ENCODE measurements around the gene FGF12.

Gene FGF12

DNA sequence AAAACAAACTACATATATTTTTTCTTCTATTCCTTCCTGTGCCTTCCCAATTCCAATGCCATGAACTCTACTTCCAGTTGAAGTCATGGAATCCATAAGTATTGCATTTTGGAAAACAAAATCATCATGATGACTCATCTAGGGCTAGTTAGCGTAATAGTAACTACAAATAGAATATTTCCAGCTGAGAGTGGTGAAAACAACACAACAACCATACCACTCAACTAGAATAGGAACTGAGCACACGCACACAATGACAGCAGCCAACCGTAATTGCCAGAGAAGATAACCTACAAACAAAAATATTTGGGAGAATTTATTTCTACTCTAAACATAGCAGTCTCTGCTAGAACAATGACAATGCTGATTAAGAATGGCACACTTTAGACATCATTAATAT, 225.9 kb downstream of the FGF12 start:
- Histone ChIP-seq H3K14ac (ENCODE audit: low read length) (no peak overlapping the region), H3K4ac (ENCODE audit: low read length) (no peak overlapping the region), H3K23ac (ENCODE audit: low read depth, low read length, poor library complexity) (no peak overlapping the region), H2BK120ac (ENCODE audit: low read depth, low read length) (no peak overlapping the region), H3K9ac (ENCODE audit: low read depth, low read length, poor library complexity) (no peak overlapping the region), H4K8ac (ENCODE audit: low read depth, low read length) (no peak overlapping the region), H2BK5ac (ENCODE audit: low read length) (no peak overlapping the region), H3K79me1 (ENCODE audit: low read depth, low read length) (no peaks in the 10 kb centered on the region), H2AK5ac (ENCODE audit: low read depth, low read length) (no peak overlapping the region), H3K4me2 (ENCODE audit: insufficient read depth, low read length, poor library complexity, severe bottlenecking) (no peak overlapping the region), H3K4me1 (ENCODE audit: control insufficient read depth in 2 of 2, insufficient read depth in 1 of 2, low read depth in 1 of 2, low read length in 2 of 2) (no peaks in the 10 kb centered on the region), H3K9me3 (replicated peaks in 1 of 2; ENCODE audit: control insufficient read depth in 2 of 2, insufficient read depth in 1 of 2, low read depth in 1 of 2, low read length in 2 of 2) (no peaks in the 10 kb centered on the region), H3K4me3 (ENCODE audit: low read length in 2 of 2) (no peak overlapping the region), H2AFZ (ENCODE audit: low read length) (no peak overlapping the region), H2BK12ac (ENCODE audit: low read length) (no peak overlapping the region), H3K27ac (replicated peaks; ENCODE audit: low read length) (no peak overlapping the region), H3K18ac (ENCODE audit: low read length) (no peak overlapping the region), H3K27me3 (ENCODE audit: control insufficient read depth in 3 of 3, insufficient read depth in 3 of 3, low read depth in 1 of 3, low read length in 3 of 3) (peaks cover 0 to 8% (median 0%) of the 10 kb centered on the region in 3 experiments), H3K36me3 (replicated peaks in 1 of 2; ENCODE audit: control insufficient read depth in 2 of 2, insufficient read depth in 2 of 2, low read length in 2 of 2) (no peaks in the 10 kb centered on the region), H4K91ac (ENCODE audit: low read depth, low read length, poor library complexity) (no peak overlapping the region), H2BK15ac (ENCODE audit: low read length) (no peak overlapping the region)
- WGBS, 2 donors (ENCODE audit: extremely low coverage in 2 of 2, insufficient read length in 2 of 2, insufficient replicate concordance in 1 of 2) = no CpG with 5 or more reads among the region's 3 CpGs
- no peak for DNase-seq (ENCODE audit: low spot score)

DNA sequence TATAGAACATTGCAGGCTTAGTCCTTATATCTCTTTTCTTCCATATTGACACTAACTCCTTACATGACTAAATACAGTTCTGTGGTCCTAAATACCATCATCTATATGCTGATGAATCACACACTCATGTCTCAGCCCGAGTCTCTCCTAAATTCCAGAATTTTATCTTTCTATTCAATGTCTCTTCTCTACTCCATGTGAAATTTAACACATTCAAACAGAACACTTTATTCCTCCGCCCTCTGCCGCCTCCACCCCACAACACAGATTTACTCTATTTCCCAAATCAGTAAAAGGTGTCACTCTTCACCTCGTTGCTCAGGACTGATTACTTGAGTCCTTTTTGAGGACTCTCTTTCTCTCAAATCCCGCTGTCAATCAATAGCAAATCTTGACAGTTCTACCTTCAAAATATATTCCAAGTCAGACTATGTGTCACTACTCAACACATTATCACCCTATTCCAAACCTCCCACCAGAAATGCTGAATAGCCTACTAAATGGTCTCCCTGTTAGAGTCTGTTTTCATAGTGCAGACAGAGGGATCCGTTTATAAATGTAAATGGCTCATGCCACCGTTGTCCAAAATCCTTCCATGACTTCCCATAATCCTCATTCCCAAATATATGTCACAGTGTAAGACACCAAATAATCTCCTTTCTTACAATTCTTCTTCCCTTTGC, 230.3 kb downstream of the FGF12 start:
- H3K4me3 ChIP-seq (ENCODE audit: low read length in 2 of 2) = no peak overlapping the region
- H3K27me3 ChIP-seq (ENCODE audit: control insufficient read depth in 3 of 3, insufficient read depth in 3 of 3, low read depth in 1 of 3, low read length in 3 of 3) = peaks cover 0 to 3% (median 0%) of the 10 kb centered on the region in 3 experiments
- no peak overlapping the region for H2BK12ac ChIP-seq (ENCODE audit: low read length)
- no peak overlapping the region for H2AK5ac ChIP-seq (ENCODE audit: low read depth, low read length)
- no peak overlapping the region for H2BK120ac ChIP-seq (ENCODE audit: low read depth, low read length)
- no peak overlapping the region for H2BK5ac ChIP-seq (ENCODE audit: low read length)
- WGBS, 2 donors (ENCODE audit: extremely low coverage in 2 of 2, insufficient read length in 2 of 2, insufficient replicate concordance in 1 of 2) = no CpG with 5 or more reads among the region's 7 CpGs
- H3K79me1 ChIP-seq (ENCODE audit: low read depth, low read length) = no peaks in the 10 kb centered on the region
- no peak overlapping the region for H4K91ac ChIP-seq (ENCODE audit: low read depth, low read length, poor library complexity)
- no peaks in the 10 kb centered on the region for H3K36me3 ChIP-seq (replicated peaks in 1 of 2; ENCODE audit: control insufficient read depth in 2 of 2, insufficient read depth in 2 of 2, low read length in 2 of 2)
- no peak overlapping the region for H3K4ac ChIP-seq (ENCODE audit: low read length)
- H4K8ac ChIP-seq (ENCODE audit: low read depth, low read length) = no peak overlapping the region
- H2AFZ ChIP-seq (ENCODE audit: low read length) = no peak overlapping the region
- H3K9ac ChIP-seq (ENCODE audit: low read depth, low read length, poor library complexity) = no peak overlapping the region
- no peak overlapping the region for H3K14ac ChIP-seq (ENCODE audit: low read length)
- H3K23ac ChIP-seq (ENCODE audit: low read depth, low read length, poor library complexity) = no peak overlapping the region
- H2BK15ac ChIP-seq (ENCODE audit: low read length) = no peak overlapping the region
- H3K4me2 ChIP-seq (ENCODE audit: insufficient read depth, low read length, poor library complexity, severe bottlenecking) = no peak overlapping the region
- DNase-seq (ENCODE audit: low spot score) = no peak
- H3K27ac ChIP-seq (replicated peaks; ENCODE audit: low read length) = no peak overlapping the region
- H3K18ac ChIP-seq (ENCODE audit: low read length) = no peak overlapping the region
- H3K9me3 ChIP-seq (replicated peaks in 1 of 2; ENCODE audit: control insufficient read depth in 2 of 2, insufficient read depth in 1 of 2, low read depth in 1 of 2, low read length in 2 of 2) = no peaks in the 10 kb centered on the region
- no peaks in the 10 kb centered on the region for H3K4me1 ChIP-seq (ENCODE audit: control insufficient read depth in 2 of 2, insufficient read depth in 1 of 2, low read depth in 1 of 2, low read length in 2 of 2)

DNA sequence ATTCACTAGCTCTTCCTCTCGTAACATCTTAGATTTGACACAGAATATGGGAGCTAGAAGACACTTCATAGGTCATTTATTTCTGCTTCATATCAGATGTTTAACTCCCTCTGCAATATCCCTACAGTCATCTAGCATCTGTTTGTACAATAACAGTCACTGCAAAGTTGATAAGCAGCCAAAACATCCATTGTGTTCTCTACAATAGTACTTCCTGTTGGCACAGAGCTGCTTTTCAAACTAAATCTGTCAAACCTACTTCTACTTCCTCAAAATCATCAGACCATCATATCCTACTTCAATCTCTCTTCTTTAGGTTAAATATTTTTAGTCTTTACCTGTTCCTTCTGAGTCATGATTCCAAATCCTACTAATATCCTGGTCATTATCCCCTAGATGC, 233.2 kb downstream of the FGF12 start:
- DNase-seq (ENCODE audit: low spot score) = no peak
- no peak overlapping the region for H3K9ac ChIP-seq (ENCODE audit: low read depth, low read length, poor library complexity)
- H3K18ac ChIP-seq (ENCODE audit: low read length) = no peak overlapping the region
- no peak overlapping the region for H3K27ac ChIP-seq (replicated peaks; ENCODE audit: low read length)
- H2BK120ac ChIP-seq (ENCODE audit: low read depth, low read length) = no peak overlapping the region
- no peaks in the 10 kb centered on the region for H3K36me3 ChIP-seq (replicated peaks in 1 of 2; ENCODE audit: control insufficient read depth in 2 of 2, insufficient read depth in 2 of 2, low read length in 2 of 2)
- no peaks in the 10 kb centered on the region for H3K79me1 ChIP-seq (ENCODE audit: low read depth, low read length)
- H3K14ac ChIP-seq (ENCODE audit: low read length) = no peak overlapping the region
- H3K23ac ChIP-seq (ENCODE audit: low read depth, low read length, poor library complexity) = no peak overlapping the region
- H3K27me3 ChIP-seq (ENCODE audit: control insufficient read depth in 3 of 3, insufficient read depth in 3 of 3, low read depth in 1 of 3, low read length in 3 of 3) = peaks cover 0 to 3% (median 0%) of the 10 kb centered on the region in 3 experiments
- H3K4me2 ChIP-seq (ENCODE audit: insufficient read depth, low read length, poor library complexity, severe bottlenecking) = no peak overlapping the region
- H3K4ac ChIP-seq (ENCODE audit: low read length) = no peak overlapping the region
- no peaks in the 10 kb centered on the region for H3K4me1 ChIP-seq (ENCODE audit: control insufficient read depth in 2 of 2, insufficient read depth in 1 of 2, low read depth in 1 of 2, low read length in 2 of 2)
- no peak overlapping the region for H4K8ac ChIP-seq (ENCODE audit: low read depth, low read length)
- no peak overlapping the region for H4K91ac ChIP-seq (ENCODE audit: low read depth, low read length, poor library complexity)
- no peak overlapping the region for H2BK12ac ChIP-seq (ENCODE audit: low read length)
- H2AFZ ChIP-seq (ENCODE audit: low read length) = no peak overlapping the region
- no peak overlapping the region for H2BK5ac ChIP-seq (ENCODE audit: low read length)
- no peak overlapping the region for H3K4me3 ChIP-seq (ENCODE audit: low read length in 2 of 2)
- no peaks in the 10 kb centered on the region for H3K9me3 ChIP-seq (replicated peaks in 1 of 2; ENCODE audit: control insufficient read depth in 2 of 2, insufficient read depth in 1 of 2, low read depth in 1 of 2, low read length in 2 of 2)
- no peak overlapping the region for H2AK5ac ChIP-seq (ENCODE audit: low read depth, low read length)
- WGBS, 2 donors (ENCODE audit: extremely low coverage in 2 of 2, insufficient read length in 2 of 2, insufficient replicate concordance in 1 of 2) = no CpG with 5 or more reads among the region's 1 CpG
- no peak overlapping the region for H2BK15ac ChIP-seq (ENCODE audit: low read length)

DNA sequence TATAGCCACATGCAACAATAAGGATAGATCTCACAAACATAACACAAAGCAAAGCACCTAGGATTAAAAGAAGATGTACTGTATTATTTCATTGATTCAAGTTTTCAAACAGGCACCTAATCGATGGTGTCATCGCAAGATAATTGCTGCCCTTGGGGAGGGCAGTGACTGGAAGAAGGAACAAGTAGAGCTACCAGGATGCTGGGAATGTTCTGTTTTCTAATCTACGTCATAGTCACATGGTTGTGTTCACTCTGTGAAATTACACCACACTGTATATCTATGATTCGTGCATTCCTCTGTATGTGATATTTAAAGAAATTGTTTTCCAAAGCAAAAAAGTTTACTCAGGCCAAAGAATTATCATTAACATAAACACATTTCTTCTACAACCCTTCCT, 236.6 kb downstream of the FGF12 start:
- no peak for DNase-seq (ENCODE audit: low spot score)
- H2AFZ ChIP-seq (ENCODE audit: low read length) = no peak overlapping the region

More for the DNA sequence above, 236.6 kb downstream of the FGF12 start:
- Histone ChIP-seq H3K4ac (ENCODE audit: low read length) (no peak overlapping the region), H2BK120ac (ENCODE audit: low read depth, low read length) (no peak overlapping the region), H3K27ac (replicated peaks; ENCODE audit: low read length) (no peak overlapping the region), H3K9ac (ENCODE audit: low read depth, low read length, poor library complexity) (no peak overlapping the region), H3K36me3 (replicated peaks in 1 of 2; ENCODE audit: control insufficient read depth in 2 of 2, insufficient read depth in 2 of 2, low read length in 2 of 2) (no peaks in the 10 kb centered on the region), H3K79me1 (ENCODE audit: low read depth, low read length) (no peaks in the 10 kb centered on the region), H3K9me3 (replicated peaks in 1 of 2; ENCODE audit: control insufficient read depth in 2 of 2, insufficient read depth in 1 of 2, low read depth in 1 of 2, low read length in 2 of 2) (no peaks in the 10 kb centered on the region), H2BK5ac (ENCODE audit: low read length) (no peak overlapping the region), H4K91ac (ENCODE audit: low read depth, low read length, poor library complexity) (no peak overlapping the region), H3K14ac (ENCODE audit: low read length) (no peak overlapping the region), H3K4me3 (ENCODE audit: low read length in 2 of 2) (no peak overlapping the region), H3K27me3 (ENCODE audit: control insufficient read depth in 3 of 3, insufficient read depth in 3 of 3, low read depth in 1 of 3, low read length in 3 of 3) (no peaks in the 10 kb centered on the region), H3K23ac (ENCODE audit: low read depth, low read length, poor library complexity) (no peak overlapping the region), H2AK5ac (ENCODE audit: low read depth, low read length) (no peak overlapping the region), H3K18ac (ENCODE audit: low read length) (no peak overlapping the region), H4K8ac (ENCODE audit: low read depth, low read length) (no peak overlapping the region), H2BK12ac (ENCODE audit: low read length) (no peak overlapping the region), H3K4me1 (ENCODE audit: control insufficient read depth in 2 of 2, insufficient read depth in 1 of 2, low read depth in 1 of 2, low read length in 2 of 2) (no peaks in the 10 kb centered on the region), H2BK15ac (ENCODE audit: low read length) (no peak overlapping the region), H3K4me2 (ENCODE audit: insufficient read depth, low read length, poor library complexity, severe bottlenecking) (no peak overlapping the region)
- WGBS, 2 donors (ENCODE audit: extremely low coverage in 2 of 2, insufficient read length in 2 of 2, insufficient replicate concordance in 1 of 2) = no CpG with 5 or more reads among the region's 4 CpGs
